GM18867 (cell line): Measurements from ENCODE around the gene CDH11.

ENCODE experiments used
- ATAC-seq: cut with Tn5 transposase; IDR thresholded peaks from one replicate; pipeline ENCODE4 v1.9.1; 2021; ENCODE audit warnings: mild to moderate bottlenecking, moderate library complexity; ENCODE audit not compliant: unreplicated experiment

Gene CDH11

DNA sequence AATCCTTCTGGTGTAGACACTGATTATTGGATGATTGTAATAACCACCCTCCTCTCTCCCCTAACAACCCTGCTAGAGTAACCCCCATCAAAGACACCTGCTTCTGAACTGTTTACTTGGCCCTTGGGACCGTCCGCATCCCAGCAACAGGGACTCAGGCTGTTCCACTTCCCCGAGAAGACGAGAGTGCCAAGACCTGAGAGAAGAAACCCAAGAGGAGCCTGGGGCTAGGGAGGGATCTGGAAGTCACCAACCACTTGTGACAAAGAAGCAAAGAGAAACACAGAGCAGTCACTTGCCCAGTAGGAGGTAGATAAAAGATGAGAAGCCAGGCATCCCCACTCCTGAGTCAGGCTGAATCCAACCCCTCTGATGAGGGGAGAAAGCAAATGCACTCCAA lies 84.3 kb downstream of the CDH11 start:
- ATAC-seq = no peak

DNA sequence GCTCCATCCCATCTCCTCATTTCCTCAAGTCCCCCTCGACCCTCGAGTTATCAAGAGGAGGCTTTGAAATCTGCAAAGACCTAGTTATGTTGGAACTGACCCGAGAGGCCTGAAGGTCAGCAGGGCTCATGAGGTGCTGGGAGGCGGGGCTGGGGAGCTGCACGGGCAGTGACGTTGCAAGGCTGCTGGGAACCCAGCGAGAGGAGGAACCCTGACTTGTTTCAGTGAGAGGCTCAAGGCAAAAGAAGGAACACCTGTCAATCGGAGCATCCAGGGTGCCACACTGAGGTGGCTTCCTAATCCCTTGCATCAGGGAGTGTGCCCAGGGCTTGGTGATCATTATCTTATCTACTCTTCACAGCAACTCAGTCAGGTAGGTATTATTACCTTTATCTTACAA lies 86.9 kb downstream of the CDH11 start:
- ATAC-seq = no peak

DNA sequence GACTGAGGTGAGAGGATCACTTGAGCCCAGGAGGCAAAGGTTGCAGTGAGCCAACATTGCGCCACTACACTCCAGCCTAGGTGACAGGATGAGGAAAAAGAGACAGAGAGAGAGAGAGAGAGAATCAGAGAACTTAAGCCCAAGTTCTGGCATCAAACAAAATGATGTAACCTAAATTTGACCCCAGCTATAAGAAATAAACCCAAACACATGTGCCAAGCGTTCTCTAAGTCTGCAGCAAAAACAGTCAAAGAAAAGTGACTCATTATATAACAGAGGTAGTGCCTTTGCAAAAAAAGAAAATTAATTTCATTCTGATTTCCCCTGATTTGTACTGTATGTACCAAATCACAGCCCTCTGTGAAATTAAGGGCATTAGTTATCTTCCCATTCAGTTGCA lies 89.5 kb downstream of the CDH11 start:
- ATAC-seq = no peak

DNA sequence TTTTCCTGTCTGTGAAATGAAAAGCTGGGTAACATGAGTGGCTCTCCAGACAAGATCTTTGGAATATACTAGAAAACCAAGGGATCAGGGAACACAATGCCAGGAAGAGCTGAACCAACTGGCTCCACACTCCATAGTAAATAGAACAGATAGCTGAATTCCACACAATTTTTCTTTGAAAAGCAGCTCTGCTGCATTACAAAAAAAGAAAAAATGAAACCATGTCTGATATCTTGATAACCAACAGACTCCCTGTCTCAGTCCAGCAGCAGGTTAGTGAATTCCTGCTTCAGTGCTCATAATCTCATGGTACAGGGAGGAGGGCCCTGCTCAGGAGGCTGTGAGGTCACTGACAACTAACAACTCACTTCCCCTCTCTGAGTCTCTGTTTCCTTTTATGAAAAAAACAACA lies 97.1 kb downstream of the CDH11 start:
- ATAC-seq = no peak

- ATAC-seq = no peak
Observed at GRCh38 chr16:65023802-65024201, 98.1 kb downstream of the CDH11 start.

DNA sequence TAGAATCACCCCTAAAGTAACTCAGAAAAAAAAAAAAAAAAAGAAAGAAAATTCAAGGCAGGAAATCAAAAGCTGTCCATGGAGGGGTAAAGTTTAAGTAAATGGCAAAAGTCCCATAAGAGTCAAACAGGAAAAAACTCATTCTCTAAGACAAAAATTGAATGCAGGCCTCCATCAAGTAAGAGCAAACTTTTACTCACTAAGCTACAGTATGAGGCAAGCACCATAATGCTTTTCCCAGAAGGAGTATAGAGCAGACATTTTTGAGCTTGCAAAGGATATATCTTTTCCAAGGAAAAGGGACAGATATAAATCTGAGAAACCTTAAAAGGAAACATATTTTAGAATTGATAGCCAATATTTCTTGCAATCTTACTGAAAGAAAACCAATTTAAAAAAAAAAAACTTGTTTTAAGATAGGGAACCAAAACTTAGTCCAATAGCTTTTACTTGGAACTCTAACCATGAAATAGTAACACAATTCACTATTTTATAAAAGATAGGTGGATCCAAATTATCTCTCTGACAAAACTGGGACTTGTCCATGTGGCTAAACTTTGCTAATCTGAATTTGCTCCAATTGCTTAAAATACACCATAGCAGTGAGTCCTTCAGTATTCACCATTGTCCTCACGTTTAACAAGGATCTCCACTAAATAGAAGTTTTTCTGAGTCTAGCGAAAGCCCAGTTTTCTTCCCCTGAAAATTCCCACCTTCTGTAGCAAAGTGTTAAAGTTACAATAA lies 99.8 kb downstream of the CDH11 start:
- no peak for ATAC-seq

DNA sequence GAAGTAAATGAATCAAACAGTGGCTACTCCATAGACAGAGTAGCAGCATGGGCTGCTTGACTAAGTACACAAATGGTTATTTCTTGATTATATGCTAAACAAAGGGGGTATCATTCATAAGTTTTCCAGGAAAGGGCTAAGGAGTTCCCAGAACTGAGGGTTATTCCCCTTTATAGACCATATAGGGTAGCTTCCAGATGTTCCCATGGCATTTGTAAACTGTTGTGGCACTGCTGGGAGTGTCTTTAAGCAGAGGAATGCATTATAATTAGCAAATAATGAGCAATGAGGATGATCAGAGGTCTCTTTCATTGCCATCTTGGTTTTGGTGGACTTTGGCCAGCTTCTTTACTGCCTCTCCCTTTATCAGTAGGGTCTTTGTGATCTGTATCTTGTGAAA lies 105.1 kb downstream of the CDH11 start:
- ATAC-seq = no peak

- no peak for ATAC-seq
Observed at GRCh38 chr16:65015599-65015998, 106.3 kb downstream of the CDH11 start.

DNA sequence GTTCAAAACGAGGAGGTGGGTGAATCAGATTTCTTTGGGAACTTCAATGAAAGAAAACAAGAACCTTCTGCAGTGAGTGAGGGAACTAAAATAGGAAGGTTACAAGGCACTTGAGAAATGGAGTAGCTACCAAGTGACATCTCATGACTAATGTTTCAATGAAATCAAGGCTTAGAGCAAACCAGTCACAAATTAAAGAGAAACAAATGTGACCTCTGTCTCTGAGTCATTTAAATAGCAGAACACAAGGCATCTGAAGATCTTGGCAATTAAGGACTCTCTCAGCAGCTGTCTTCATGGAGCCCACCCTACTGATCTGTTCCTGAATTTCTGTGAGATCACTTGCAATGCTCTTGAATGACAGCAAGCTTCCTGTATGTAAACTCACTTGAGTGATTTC lies 109.5 kb downstream of the CDH11 start:
- ATAC-seq = no peak

DNA sequence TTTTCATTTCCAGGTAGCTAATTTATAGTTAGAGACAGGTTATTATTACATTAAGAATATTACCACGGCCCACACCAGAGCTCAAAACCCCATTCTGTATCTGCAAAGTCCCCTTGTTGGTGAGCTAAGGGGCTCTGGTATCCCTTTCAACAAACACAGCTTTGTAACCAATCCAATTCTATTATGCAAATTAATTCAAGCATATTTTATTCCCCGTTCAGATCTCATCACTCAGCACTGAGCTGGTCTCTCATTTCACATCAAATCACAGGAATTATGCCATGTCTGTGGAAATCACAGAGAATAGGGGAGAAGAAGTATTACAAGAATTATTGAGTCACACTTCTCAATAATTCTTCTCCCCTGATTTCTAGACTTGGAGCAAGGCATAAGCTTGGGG lies 111.7 kb downstream of the CDH11 start:
- ATAC-seq = no peak

DNA sequence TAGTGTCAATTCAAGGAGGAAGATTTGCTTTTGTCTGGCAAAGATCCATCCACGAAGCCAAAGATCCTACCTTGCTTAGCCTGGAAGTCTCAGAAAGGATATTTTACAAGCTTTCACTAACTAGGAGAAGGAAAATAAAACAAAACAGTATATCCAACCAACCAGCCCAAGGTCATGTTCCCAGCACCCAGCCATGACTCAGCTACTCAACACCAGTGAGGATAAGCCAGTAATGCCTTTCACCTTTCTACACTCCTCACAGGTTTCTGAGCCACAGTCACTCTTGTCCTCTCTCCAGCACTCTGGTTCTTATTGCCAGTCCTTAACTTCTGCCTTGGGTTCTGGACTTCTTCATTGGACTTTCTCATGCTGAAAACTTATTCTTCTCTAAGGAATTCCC lies 116.2 kb downstream of the CDH11 start:
- no peak for ATAC-seq

- no peak for ATAC-seq
Observed at GRCh38 chr16:65004570-65004969, 117.3 kb downstream of the CDH11 start.

DNA sequence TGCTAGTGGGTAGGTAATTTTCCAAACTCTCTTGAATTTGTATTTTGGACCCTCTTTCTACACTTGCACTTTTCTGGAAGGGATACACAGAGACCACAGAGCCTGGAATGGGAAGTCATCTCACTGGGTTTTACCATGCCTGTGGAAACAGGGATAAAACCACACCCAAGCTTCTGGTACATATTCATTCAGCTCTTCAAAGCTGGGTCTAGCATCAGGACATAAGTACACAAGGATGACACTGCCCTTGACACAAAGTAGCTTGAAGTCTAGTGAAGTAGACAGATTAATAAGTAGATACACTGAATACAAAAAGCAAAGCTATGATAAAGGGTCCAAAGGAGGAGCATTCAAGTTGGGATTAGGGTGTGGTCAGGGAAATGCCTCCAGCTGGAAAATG lies 118.2 kb downstream of the CDH11 start:
- ATAC-seq = no peak

DNA sequence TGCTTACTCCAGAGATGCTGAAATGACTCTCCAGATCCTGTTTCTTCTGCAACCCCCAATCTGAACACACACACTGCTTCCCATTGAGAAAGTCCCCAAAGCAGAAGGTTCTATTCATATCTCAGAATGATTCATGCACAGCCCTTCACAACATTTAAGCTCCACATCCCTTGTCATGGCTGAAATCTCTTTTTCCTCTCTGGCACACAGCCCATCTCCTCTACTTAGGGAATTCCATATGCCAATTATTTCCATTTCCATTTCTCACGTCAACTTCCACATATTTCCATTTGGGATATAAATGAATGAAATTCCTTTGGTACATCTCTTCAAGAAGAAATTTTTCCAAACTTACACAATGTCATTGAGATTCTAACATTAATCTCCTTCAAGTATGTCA lies 119.6 kb downstream of the CDH11 start:
- no peak for ATAC-seq

GRCh38 chr16:65000654-65001053 lies 121.2 kb downstream of the CDH11 start:
- ATAC-seq = no peak

- ATAC-seq = no peak
Observed at GRCh38 chr16:64997751-64998150, 124.1 kb downstream of the CDH11 start.

GRCh38 chr16:64997121-64997520 lies 124.7 kb downstream of the CDH11 start:
- ATAC-seq = no peak

- ATAC-seq = no peak
Observed at GRCh38 chr16:64996641-64997040, 125.2 kb downstream of the CDH11 start.

- no peak for ATAC-seq
Observed at GRCh38 chr16:64993464-64993863, 128.4 kb downstream of the CDH11 start.

GRCh38 chr16:64991001-64991400 lies 130.9 kb downstream of the CDH11 start:
- no peak for ATAC-seq

GRCh38 chr16:64990101-64990500 lies 131.8 kb downstream of the CDH11 start:
- ATAC-seq = no peak

DNA sequence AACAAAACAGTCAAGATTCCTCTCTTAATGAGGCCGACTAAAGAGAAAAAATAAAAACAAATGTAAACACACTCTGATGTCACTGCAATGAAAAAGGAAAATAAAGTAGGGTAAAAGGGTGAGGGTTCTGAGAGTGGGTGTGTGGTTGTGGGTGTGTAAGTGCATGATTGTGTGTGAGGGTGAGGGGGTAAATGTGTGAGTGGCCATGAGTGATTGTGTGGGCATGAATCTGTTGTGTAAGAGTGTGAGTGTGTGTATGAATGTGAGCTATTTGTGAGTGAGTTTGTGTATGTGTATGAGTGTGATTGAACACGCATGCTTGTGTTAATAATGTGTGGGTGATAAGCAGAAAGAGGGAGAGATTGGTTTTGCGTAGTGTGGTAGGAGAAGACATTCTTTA lies 132.8 kb downstream of the CDH11 start:
- ATAC-seq = no peak

DNA sequence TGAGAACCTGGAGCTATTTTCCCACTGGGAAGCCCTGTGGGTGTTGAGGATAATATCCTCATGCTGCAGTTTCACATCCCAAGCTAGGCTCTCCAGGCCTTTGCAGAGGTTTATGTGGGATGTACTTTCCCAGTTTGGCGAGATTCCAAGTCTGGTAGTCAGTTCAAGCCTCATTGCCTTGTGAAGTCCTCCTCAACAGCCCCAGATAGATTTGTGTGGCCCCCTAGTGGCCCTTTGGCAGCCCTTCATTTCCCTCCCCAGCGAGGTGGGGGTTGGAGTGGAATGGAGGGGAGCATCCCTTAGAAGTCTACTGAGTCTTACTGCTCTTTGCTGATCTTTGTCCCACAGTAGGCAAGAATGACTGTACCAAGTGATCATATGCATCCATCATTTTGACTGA lies 137.9 kb downstream of the CDH11 start:
- ATAC-seq = no peak
